ENCODE measurements around the gene NEK3.
A peak's percentile ranks its signal among the peaks of the same experiment; 100 is the strongest.
"Not testable (repeated sequence)": the region's sequence is repeated elsewhere in the genome, so short reads cannot be mapped to it uniquely, and the experiment has no call there.

Gene NEK3

GRCh38 chr13:52159159-52159982 lies at the start of gene NEK3:
TSS of gene NEK3 (minus strand) at chr13:52159597. CDS start at chr13:52156191, 3,406 bp downstream.
- Mint-ChIP-seq H3K9me3 (no peaks in the 10 kb centered on the region), H3K4me3 (peak within 1 kb of the TSS; percentile 79), H3K36me3 (peaks cover 33% of the 10 kb centered on the region), H3K4me1 (peaks cover 43% of the 10 kb centered on the region), H3K27me3 (no peaks in the 10 kb centered on the region), H3K27ac (peak within 1 kb of the TSS; percentile 94)
- ATAC-seq = peak; percentile 81

- not testable (repeated sequence) for H3K27ac Mint-ChIP-seq, H3K27me3 Mint-ChIP-seq, H3K4me1 Mint-ChIP-seq, H3K4me3 Mint-ChIP-seq, H3K36me3 Mint-ChIP-seq, H3K9me3 Mint-ChIP-seq
- ATAC-seq = peak; percentile 69
Measured at GRCh38 chr13:52208384-52208783, 49.0 kb upstream of the NEK3 start.

GRCh38 chr13:52207896-52208295 lies 48.5 kb upstream of the NEK3 start:
- not testable (repeated sequence) for H3K27ac Mint-ChIP-seq, H3K36me3 Mint-ChIP-seq, H3K4me1 Mint-ChIP-seq, H3K4me3 Mint-ChIP-seq, ATAC-seq, H3K9me3 Mint-ChIP-seq, H3K27me3 Mint-ChIP-seq

GRCh38 chr13:52207337-52207736 lies 47.9 kb upstream of the NEK3 start:
- H3K4me1 Mint-ChIP-seq, H3K9me3 Mint-ChIP-seq, H3K27me3 Mint-ChIP-seq, H3K36me3 Mint-ChIP-seq, ATAC-seq, H3K27ac Mint-ChIP-seq, H3K4me3 Mint-ChIP-seq: not testable (repeated sequence)

- ATAC-seq, H3K36me3 Mint-ChIP-seq, H3K4me3 Mint-ChIP-seq, H3K27ac Mint-ChIP-seq, H3K27me3 Mint-ChIP-seq, H3K9me3 Mint-ChIP-seq: not testable (repeated sequence)
- H3K4me1 Mint-ChIP-seq = peaks cover 14% of the 10 kb centered on the region
Measured at GRCh38 chr13:52204546-52204945, 45.1 kb upstream of the NEK3 start.

- H3K36me3 Mint-ChIP-seq, ATAC-seq, H3K4me3 Mint-ChIP-seq, H3K27me3 Mint-ChIP-seq, H3K9me3 Mint-ChIP-seq: not testable (repeated sequence)
- peaks cover 14% of the 10 kb centered on the region for H3K4me1 Mint-ChIP-seq
- peak overlapping the region; percentile 38 for H3K27ac Mint-ChIP-seq
Measured at GRCh38 chr13:52203864-52204263, 44.5 kb upstream of the NEK3 start.

- H3K4me3 Mint-ChIP-seq, H3K27ac Mint-ChIP-seq, ATAC-seq, H3K9me3 Mint-ChIP-seq, H3K4me1 Mint-ChIP-seq, H3K36me3 Mint-ChIP-seq, H3K27me3 Mint-ChIP-seq: not testable (repeated sequence)
Measured at GRCh38 chr13:52202506-52202905, 43.1 kb upstream of the NEK3 start.

- H3K4me1 Mint-ChIP-seq, H3K27me3 Mint-ChIP-seq, H3K4me3 Mint-ChIP-seq, H3K9me3 Mint-ChIP-seq, H3K36me3 Mint-ChIP-seq: not testable (repeated sequence)
- peak overlapping the region; percentile 57 for H3K27ac Mint-ChIP-seq
- peak; percentile 60 for ATAC-seq
Measured at GRCh38 chr13:52201439-52202193, 42.2 kb upstream of the NEK3 start.

GRCh38 chr13:52195401-52195837 lies 36.0 kb upstream of the NEK3 start:
- Mint-ChIP-seq H3K4me1 (peaks cover 23% of the 10 kb centered on the region), H3K27ac (peak overlapping the region; percentile 92), H3K27me3 (no peaks in the 10 kb centered on the region), H3K36me3 (no peaks in the 10 kb centered on the region), H3K9me3 (no peaks in the 10 kb centered on the region), H3K4me3 (peak overlapping the region; percentile 91)
- peak; percentile 74 for ATAC-seq

GRCh38 chr13:52194184-52194868 lies 34.9 kb upstream of the NEK3 start:
- ATAC-seq = peak; percentile 93
- H3K4me1 Mint-ChIP-seq = peaks cover 23% of the 10 kb centered on the region
- H3K27ac Mint-ChIP-seq = peak overlapping the region; percentile 92
- H3K36me3 Mint-ChIP-seq = no peaks in the 10 kb centered on the region
- no peaks in the 10 kb centered on the region for H3K27me3 Mint-ChIP-seq
- H3K4me3 Mint-ChIP-seq = peak overlapping the region; percentile 91
- no peaks in the 10 kb centered on the region for H3K9me3 Mint-ChIP-seq

- not testable (repeated sequence) for H3K9me3 Mint-ChIP-seq, ATAC-seq
- H3K27ac Mint-ChIP-seq = peak overlapping the region; percentile 92
Measured at GRCh38 chr13:52193587-52194183, 34.3 kb upstream of the NEK3 start.

GRCh38 chr13:52187424-52188187 lies 28.2 kb upstream of the NEK3 start:
- ATAC-seq = peak; percentile 51
- not testable (repeated sequence) for H3K4me3 Mint-ChIP-seq, H3K27me3 Mint-ChIP-seq, H3K4me1 Mint-ChIP-seq, H3K9me3 Mint-ChIP-seq
- Mint-ChIP-seq H3K36me3 (peaks cover 17% of the 10 kb centered on the region), H3K27ac (peak overlapping the region; percentile 8)

More at GRCh38 chr13:52193587-52194183, 34.3 kb upstream of the NEK3 start:
- H3K27me3 Mint-ChIP-seq, H3K36me3 Mint-ChIP-seq: not testable (repeated sequence)
- Mint-ChIP-seq H3K4me3 (peak overlapping the region; percentile 91), H3K4me1 (peaks cover 23% of the 10 kb centered on the region)

GRCh38 chr13:52187029-52187423 lies 27.6 kb upstream of the NEK3 start:
- Mint-ChIP-seq H3K36me3 (peaks cover 23% of the 10 kb centered on the region), H3K4me1 (no peaks in the 10 kb centered on the region), H3K9me3 (no peaks in the 10 kb centered on the region), H3K27ac (peak overlapping the region; percentile 8), H3K4me3 (no peak overlapping the region), H3K27me3 (no peaks in the 10 kb centered on the region)
- no peak for ATAC-seq

GRCh38 chr13:52181316-52181954 lies 22.0 kb upstream of the NEK3 start:
- not testable (repeated sequence) for H3K27ac Mint-ChIP-seq, H3K4me1 Mint-ChIP-seq, ATAC-seq, H3K4me3 Mint-ChIP-seq, H3K9me3 Mint-ChIP-seq, H3K27me3 Mint-ChIP-seq
- H3K36me3 Mint-ChIP-seq = peaks cover 38% of the 10 kb centered on the region

Measured in stimulated activated memory B cell treated with anti-CD40 and anti-IgM and Interleukin-4, amounts not matched to agents 10 μg/mL and 1 μg/mL and 100 μg/mL, for 72 hours (primary cell).